Activated CD8-positive, alpha-beta memory T cell treated with anti-CD3 and anti-CD28 coated beads, Interleukin-2, amount 50 U/mL, for 24 hours (primary cell): ENCODE measurements around the gene SCN8A.

Experiments used
- DNase-seq: peaks from one replicate; pipeline ENCODE4 v3.0.0-alpha.2; 2020; ENCODE audit errors: extremely low read depth

Gene SCN8A

DNA sequence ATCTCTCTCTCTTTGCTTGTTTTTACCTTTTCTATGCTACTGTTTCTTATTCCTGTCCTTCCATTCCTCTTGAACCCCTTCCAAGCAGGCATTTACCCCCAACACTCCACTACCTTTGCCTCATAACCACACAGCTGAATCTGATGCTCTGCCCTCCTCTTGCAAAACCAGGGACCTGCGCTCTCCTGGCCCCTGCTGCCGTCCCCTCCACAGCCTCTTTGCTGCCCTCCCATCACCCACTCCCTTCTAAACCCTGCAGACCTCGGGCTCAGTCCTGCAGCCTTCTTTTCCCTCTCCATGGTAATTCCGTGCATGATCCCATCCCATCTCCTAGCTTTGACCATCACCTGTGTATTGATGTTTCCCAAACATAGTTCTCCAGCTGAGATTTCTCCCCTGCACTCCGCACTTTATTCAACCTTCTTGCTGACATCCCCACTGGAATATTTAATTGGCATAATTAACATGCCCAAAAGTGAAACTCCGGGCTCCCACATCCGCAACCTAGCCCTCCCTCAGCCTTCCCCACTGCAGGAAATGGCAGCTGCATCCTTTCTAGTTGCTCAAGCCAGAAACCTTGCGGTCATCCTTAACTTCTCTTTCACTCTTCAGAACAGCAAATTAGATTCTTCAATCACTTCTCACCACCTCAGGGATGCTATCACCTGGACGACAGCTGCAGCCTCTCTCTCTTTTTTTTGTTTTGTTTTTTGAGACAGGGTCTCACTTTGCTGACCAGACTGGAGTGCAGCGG, 241.5 kb downstream of the SCN8A start:
- no peak for DNase-seq

DNA sequence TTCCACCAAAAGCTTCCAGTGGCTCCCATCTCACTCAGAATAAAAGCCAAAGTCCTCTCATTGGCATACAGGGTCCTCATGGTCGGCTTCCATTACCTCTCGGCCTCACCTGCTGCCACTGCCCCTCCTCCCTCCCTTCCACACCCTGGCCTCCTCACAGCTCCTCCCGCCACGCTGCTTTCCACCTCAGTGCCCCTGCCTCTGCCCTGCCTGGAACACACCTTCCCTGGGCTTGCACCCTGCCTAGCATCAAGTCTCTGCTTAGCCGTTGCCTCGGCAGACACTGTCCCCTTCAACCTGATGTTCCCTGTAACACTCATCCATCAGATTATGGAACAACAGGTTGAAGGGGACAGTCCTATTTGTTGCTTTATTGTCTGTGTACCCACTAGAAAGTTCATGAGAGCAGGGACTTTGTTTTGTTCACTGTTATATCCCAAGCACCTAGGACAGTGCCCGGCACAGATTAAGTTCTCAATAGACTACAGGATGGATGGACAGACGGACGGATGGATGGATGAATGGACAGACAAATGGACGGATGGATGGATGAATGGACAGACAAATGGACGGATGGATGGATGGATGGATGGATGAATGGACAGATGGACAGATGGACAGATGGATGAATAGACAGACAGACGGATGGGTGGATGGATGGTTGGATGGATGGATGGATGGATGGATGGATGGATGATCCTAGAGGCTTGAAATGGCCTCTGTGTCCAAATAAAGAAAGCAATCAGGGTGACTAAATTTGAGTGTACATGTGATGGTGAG, 242.6 kb downstream of the SCN8A start:
- no peak for DNase-seq

DNA sequence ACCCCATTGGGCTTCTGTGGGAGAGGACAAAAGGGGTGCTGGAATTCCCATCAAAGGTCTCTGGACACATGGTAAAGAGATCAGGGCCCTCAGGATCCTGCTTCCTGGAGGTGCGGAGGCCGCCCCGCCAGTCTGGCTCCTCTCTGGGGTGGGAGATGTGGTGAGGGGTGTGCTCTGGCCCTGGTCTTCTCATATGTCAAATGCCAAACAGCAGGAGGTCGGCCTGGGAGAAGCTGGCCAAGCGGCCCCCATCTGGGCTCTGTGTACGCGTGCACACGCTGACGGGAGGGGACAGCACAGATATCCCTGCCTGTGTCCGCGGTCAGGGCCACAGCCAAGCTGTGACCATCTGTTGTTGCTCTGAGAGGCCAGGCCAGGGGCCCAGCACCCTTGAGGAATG, 243.4 kb downstream of the SCN8A start:
- DNase-seq = no peak

DNA sequence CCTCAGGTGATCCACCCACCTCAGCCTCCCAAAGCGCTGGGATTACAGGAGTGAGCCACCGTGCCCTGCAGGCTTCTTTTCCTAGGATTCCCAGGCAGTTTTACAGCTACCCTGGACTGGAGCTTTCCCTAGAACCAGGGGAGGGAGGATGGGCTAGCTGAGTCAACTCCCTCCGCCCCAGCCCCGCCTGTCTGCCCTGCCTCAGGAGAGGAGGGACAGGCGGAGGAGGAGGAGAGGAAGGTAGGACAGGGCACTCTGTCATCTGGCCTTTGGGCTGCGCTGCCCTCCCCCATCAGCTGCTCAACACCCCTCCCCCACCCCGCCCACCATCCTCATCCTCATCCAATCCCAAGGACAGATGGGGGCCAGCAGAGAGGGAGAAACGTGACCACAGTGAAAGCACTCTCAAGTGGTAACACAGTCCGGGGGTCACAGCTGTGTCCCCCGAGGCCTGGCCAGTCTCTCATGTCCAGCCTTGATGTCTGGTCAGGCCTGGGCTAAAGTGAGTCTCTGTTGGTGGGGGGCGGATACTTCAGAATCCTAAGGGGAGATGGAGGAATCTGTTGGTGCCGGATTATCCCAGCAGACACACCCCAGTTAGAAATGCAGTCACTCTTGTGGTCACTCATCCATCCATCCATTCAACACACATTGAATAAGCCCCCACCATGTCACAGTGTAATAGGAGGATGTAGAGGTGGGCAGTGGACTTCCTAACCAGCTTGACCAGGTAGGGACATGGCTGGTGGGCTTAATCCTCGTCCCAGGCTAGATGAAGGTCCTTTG, 245.2 kb downstream of the SCN8A start:
- no peak for DNase-seq

DNA sequence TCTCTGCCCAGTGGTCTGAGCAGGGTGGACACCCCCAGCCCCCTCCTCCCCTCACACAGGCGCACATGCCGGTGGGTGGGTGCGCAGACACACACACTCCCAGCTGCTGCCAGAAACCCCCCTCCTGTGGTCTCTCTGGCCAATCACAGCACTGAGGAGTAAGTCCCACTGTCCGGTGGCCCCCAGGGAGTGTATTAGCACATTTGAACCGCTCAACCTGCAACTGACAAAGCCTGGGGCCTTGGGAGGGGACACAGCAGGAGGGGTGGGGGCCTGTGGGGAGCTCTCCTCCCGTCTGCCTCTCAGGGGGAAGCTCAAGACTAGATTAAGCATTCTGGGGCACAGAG, 245.8 kb downstream of the SCN8A start:
- DNase-seq = no peak

DNA sequence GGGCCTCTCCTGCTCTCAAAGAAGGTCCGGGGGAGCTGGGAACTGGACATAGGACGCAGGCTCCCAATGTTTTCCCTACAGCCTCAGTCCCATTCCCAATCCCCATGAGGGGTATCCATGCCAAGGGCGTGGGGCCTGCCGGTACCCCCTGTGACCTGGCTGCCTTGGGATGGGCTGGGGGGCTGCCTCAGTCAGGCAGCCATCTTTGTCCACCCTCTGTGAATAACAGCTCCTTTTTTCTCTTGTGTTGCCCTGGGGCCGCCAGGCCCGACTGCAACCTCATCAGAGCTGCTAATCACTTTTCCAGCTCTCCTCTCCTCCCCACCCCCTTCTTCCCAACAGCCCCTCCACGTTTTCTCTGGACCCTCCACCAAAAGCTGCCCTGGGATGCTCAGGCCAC, 246.3 kb downstream of the SCN8A start:
- no peak for DNase-seq

DNA sequence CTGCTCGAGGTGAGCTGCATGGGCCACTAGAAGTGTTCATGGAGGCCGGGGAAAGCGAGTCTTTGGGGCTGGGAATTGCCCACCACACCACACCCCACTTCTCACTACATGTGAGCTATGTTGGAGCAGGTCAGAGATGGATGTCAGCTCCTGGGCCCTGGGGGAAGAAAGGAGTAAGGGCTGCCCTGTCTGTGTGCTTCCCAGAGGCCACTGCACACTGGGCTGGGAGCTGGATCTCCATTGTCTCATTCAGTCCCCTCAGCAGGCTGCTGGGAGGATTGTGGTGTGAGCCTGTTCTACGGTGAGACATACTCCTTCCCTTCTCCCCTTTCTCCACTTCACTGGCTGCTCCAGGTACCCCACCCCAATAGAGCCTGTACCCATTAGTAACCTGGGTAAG, 247.0 kb downstream of the SCN8A start:
- no peak for DNase-seq

DNA sequence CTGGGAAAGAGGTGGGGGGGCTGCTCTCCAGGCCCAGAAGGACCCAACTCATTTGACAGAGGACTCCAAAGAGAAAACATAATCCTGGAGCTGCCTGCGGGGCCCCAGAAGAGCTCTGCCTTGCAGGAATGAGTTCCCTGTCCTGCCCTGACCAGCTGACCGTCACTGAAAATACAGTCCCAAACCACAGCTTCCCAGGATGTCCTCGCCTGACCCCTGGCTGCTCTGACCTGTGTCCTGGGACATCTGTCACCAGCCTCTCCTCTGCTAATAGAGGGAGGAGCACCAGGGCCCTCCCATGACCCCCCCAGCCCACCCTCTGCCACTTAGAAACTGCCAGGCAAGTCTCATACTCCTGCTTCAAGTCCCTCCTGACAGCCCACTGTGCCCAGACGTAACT, 247.7 kb downstream of the SCN8A start:
- no peak for DNase-seq

DNA sequence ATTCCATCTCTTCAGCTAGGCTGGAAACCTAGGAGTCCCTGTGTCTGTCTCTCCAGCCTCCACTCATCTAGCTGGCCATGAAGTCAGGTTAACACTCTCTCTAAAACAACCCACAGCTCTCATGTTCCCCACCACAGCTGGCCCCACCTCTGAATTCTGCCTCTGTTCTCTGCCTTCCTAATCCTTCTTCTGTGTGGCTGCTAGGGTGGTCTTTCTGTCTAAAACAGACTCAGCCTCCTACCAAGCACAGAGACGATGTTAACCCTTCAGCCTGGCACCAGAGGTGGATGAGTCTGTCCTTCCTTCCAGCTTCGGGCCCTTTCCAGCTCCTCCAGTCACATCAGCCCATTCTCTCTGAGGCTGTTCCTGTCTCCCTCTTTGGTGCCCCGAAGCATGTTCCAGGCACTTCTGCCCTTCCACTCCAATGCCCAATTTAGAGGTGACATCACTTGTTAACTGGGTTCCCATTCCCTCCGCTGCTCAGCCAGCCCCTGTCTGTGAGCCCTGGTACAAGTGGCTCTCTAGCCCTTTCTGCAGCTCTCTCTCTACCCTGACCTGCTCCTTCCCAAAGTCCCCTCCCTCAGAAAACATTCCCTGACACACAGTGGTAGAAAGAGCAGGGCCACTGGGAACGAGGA, 248.4 kb downstream of the SCN8A start:
- DNase-seq = no peak

DNA sequence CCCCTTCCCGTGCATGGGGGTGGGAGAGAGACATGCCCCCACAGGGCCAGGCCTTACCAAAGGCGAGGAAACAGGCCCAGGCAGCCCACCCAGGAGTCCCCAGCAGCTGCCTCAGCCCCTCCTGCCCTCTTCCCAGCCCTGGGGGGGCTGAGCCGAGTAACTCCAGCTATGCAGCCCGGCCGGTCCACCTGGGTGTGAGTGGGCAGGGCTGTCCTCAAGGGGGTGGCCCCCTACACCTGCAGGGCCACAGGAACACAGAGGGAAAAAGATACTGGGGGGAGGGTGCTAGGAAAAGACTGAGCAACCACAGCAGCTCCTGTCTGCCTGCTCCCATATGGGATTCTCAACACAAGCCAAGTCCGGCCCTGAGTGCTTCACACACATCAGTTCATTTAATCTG, 249.9 kb downstream of the SCN8A start:
- no peak for DNase-seq

DNA sequence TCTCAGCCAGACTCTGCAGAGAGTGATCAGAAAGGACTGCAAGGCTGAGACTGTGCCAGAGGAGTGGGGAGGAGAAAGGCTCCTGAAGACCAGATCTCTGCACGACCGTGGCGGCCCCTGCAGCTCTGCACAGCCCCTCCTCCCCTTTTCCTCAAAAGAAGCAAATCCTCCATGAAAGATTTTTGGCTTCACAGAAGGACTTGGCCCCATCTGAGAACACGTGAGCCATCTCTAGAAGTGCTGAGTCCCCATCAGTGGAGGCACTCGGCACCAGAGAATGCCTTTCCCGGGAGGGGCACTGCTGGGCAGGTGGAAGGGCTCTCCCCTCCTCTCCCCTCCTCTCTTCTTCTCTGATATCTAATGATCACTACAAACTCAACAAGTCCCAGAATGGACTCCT, 250.7 kb downstream of the SCN8A start:
- no peak for DNase-seq

DNA sequence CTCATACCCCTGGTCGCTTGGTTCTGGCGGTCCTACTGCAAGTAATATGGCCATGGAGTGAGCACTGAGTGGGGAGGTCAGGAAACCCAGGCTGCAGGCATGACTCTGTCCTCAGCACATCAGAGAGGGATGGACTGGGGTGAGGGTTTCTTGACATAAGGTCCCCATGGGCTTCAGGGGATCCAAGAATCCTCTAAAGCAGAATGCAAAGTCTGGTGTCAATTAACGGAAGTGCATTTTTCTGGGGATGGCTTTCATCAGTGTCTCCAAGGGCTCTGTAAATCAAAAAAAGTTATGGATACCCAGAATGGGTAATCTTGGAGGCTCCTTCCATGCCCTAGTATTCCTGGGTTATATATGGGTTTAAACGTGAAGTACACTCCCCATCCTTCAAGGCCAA, 253.8 kb downstream of the SCN8A start:
- DNase-seq = no peak

DNA sequence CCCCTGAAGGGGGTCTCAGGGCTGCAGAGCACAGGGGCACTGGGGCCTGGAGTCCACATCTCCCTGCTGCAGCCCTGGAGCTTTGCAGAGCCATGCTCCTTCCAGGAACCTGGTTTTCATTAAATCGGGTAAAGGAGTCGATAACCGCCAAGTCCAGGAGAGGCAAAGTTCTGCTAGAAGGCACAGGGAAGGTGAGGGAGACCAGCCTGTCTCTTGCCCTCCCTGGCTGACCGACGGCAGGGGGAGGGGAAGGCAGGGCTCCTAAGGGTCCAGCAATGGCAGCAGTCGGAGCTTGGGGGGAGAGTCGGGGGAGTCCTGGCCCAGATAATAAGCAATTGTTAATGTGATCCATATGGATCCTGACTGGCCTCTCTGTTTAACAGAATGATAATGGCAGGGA, 254.4 kb downstream of the SCN8A start:
- no peak for DNase-seq

DNA sequence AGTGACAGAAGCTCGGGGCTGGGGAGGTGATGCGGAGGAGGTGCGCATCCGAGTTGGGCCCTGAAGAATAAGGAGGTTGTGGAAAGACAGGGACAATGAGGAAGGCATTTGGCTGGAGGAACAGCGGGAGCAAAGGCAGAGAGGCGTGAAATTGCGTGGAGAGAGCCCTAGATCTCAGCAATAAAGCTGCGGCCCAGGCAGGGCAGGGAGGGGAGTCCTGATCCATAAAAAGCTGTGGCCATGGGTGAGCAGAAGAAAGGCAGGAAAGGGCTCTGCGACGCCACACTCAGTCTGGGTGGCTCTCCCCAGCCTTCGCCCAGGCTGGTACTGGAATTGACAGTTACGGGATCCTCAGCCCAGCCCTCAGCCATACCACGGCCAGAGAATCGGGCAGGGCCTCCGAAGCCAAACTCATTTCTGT, 255.2 kb downstream of the SCN8A start:
- no peak for DNase-seq

DNA sequence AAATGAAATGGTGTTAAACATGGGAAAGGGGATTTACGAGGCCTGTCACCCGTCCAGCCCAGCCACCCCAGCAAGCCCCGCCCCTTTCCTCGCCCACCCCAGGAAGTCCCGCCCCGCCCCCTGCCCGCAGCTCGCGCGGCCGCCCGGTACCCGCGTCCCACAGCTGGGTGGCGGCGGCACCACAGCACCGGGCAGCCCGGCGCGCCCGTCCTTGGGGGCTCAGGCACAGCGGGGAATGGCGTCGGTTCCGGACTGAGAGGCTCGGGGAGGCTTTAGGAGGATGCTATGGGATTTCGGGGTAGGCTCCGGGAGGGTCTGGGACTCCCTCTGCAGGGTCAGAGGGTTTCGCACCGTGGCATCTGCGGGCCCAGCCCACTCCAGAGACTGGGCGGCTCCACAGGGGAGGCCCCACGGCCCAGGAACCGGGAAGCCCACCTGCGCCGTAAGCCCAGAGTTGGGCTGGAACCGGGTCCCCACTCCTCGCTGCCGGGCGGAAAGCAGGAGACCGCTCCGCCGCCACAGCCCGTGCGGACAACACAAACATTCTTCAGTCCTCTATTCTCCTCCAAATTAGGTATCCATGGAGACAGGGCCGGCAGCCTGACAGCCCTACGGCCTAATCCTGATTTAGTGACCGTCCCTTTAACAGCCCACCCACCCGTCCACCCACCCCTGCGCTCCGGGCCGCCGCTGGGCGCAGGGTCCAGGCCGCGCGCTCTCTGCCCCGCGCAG, 256.0 kb downstream of the SCN8A start:
- no peak for DNase-seq

DNA sequence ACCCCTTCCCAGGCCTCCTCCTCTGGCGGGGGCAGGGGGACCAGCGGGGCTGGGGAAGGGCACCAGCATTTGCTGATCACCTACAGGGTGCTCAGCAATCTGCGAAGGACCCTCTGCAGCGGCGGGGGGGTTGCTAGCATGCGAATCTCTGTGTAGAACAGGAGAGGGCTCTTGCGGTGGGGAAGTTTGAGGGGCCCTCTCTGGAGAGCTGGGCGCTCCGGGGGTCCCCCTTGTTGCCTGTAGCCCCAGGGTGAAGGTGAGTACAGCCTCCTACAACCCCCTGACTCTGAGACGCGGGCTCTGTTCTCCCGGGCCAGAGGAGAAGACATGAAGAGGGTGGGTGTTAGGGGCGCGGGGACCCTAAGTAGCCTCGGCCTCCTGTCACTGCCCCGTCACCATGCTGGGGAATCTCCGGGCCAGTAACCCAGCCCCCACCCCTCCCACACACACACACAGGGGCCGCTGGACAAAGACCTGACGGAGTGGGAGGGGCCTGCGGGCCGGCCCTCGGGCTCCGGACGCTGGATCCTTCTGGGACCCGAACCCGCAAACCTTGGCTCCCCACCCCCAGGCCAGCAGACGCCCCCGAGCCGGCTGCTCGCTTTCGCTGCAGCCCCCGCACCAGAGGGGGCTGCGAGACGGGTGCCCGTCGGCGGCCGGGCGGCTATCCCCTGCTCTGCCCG, 256.8 kb downstream of the SCN8A start:
- no peak for DNase-seq

DNA sequence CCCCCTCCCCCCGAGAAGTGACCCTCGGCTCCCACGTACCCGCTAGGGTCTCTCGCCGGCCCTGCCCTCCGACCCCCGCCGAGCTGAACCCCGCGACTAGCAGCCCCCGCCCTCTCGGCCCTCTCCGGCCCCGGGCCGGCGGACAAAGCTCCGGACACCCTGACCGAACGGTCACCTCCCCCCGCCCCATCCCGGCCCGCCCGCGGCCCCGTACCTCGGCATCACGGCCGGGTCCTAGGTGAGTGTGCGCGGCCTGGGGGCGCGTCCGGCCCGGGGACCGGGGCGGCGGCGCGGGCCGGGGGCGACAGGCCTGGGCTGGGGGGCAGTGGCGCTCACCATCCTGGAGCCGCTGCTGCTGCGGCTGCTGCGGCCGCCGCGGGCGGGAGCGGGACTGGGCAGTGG, 257.3 kb downstream of the SCN8A start, which contains the start of gene FIGNL2:
Gene FIGNL2 (minus strand): TSS at position 393 of the 402 bp plus-strand sequence. CDS start 26,305 bp downstream, outside the sequence.
- DNase-seq = no peak

DNA sequence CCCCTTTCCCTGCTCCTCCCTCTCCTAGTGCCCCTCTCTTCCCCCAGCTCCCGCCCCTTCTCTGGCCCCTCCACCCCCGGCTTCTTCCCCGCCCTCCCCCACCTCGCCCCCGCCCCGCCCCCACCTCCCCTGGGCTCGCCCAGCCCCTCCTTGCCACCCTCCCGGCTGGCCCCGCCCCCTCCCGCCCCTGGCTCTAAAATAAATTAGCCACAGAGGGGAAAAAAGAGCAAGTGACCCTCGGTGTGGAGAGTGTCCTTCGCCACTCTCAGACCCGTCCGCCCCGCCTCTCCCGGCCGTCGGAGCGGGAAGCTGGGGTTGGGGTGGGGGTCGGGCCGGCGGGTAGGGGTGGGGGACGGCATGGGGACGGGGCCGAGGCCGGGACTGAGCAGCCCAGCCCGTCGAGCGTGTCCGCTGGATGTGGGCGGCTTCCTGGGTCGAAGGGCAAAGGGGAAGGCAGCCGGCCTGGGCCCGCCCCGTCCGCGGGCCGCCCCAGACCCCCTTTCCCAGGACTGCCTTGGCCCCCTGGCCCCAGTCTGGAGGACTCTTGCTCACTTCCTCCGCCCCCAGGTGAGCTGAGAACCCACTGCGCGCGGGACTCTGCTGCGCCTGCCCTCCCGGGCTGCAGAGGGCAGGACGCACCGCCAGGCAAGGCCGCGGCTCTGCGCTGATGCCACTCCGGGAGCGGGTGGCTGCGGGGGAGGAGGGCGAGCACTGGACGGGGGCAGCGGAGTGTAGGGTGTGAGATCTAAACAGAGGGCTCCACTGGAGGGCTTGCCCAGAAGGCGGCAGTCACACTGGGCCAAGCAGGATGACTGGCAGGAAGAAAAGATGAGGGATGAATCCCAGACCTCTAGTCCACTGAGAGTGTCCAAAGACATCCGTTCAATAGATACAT, 258.1 kb downstream of the SCN8A start:
- no peak for DNase-seq

DNA sequence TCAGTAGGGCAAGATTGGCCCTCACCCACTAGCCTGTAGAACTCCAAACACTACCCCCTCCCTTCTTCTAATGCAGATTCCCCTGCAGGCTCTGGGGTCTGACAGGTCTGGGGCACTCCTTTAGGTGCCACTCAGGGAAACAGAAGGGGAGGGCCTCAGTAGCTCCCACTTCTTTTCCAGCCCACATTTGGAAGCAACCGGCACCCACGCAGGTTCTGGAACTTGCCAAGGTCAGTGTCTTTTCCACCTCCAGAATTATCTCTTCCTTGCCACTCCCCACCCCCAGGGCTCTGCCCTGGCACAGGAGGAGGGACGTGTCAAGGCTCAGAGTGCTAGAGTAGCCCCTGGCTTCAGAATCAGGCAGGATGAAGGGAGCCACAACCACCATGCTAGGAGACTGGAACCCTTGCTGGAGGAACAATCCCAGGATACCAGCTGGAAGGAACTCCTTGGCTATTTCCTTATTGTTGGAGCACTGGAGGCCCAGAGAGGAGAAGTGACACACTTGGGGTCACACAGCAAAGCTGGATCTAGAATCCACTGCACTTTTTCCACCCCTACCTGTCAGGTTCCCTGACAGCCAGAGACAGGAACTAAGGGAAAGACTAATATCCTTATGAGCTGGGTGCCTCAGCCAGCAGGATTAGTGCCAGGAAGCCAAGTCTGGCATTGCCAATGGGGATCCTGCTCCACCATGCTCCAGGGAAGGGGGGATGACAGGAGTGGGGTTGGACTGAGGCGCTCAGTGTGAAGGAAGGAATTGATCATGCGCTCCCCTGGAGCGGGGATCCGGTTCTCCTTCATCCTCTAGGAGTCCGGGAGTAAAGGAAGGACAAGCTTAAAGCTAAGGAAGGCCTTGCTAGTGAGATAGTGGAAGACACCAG, 259.3 kb downstream of the SCN8A start:
- DNase-seq = no peak
